NCI-H1417 treated with DMSO at 0.1 percent for 48 hours (cell line): ENCODE data around the gene AHDC1.
"Not testable (repeated sequence)": the region's sequence is repeated elsewhere in the genome, so short reads cannot be mapped to it uniquely, and the experiment has no call there.

Source experiments
- DNase-seq: peaks from one replicate; lab custom pipeline; 2025; lab: John Stamatoyannopoulos, UW

The AHDC1 gene

GRCh38 chr1:27603681-27604578 lies at the start of gene AHDC1:
TSS of gene AHDC1 (minus strand) at chr1:27604144. CDS start at chr1:27552115, 52,029 bp downstream.
- DNase-seq: peak; percentile 38

GRCh38 chr1:27652111-27652864 lies 48.3 kb upstream of the AHDC1 start:
- no peak for DNase-seq

DNA sequence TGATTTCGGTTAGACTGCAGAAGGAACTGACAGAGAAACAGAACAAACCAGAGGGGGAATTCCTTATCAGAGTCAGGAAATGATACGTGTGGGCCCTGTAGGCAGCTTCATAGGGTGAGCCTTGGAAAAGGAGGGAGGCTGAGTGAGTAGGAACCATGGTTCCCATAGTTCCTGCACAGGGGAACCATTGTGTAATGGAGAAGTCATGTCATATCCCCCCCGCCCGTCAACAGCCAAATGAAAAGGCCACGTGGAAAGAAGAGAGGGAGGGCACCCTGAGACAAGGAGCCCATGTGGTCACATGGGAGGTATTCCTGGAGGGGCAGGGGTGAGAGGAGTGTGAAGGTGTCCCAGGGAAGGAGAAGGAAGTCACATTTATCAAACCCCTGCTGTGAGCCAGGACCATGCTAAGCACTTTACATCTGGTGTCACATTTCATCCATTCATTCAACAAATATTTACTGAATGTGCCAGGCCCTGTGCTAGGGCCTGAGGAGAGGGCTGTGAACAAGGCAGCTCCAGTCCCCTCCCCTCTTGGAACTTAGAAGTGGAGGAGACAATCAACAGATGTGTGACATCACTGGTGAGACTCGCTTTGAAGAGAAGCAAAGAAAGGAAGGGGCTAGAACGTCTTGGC lies 46.7 kb upstream of the AHDC1 start:
- no peak for DNase-seq

GRCh38 chr1:27650171-27650538 lies 46.2 kb upstream of the AHDC1 start:
- DNase-seq: no peak

GRCh38 chr1:27649306-27649635 lies 45.3 kb upstream of the AHDC1 start:
- no peak for DNase-seq

GRCh38 chr1:27648602-27649305 lies 44.8 kb upstream of the AHDC1 start:
- no peak for DNase-seq

GRCh38 chr1:27647328-27647727 lies 43.4 kb upstream of the AHDC1 start:
- no peak for DNase-seq

DNA sequence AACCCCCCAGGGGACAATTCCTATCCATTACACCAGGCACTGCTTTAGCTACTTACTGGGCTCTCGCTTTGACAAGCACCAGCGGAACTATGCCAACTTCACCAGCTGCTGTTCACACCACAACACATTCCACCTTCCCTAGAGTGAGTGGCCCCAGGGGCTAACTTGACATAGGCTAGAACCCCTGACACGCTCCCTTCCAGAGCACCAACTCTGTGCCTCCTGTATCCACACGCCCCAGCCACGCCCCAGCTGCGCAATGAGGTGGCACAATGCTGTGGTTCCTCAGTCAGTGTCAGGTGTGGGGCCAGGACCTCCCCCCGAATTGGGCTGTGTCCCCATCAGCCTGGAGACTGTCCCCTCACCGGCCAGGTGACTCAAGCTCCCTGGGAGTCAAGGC lies 42.7 kb upstream of the AHDC1 start:
- DNase-seq: no peak

DNA sequence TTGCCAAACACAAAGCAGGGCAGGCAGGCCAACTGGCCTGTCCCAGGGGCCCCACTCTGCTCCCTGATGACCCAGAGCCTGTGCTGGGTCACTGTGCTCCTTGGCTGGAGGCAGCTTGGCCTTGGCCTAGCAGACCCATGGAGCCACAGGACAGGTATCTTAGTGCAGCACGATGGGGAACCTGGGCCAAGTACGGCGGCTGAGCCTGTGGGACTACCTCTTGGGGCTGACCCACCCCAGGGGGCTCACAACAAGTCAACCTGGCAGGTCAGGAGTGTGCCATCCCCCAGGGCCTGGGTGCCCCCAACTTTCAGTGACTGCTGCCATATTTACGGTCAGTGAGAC lies 41.1 kb upstream of the AHDC1 start:
- no peak for DNase-seq

DNA sequence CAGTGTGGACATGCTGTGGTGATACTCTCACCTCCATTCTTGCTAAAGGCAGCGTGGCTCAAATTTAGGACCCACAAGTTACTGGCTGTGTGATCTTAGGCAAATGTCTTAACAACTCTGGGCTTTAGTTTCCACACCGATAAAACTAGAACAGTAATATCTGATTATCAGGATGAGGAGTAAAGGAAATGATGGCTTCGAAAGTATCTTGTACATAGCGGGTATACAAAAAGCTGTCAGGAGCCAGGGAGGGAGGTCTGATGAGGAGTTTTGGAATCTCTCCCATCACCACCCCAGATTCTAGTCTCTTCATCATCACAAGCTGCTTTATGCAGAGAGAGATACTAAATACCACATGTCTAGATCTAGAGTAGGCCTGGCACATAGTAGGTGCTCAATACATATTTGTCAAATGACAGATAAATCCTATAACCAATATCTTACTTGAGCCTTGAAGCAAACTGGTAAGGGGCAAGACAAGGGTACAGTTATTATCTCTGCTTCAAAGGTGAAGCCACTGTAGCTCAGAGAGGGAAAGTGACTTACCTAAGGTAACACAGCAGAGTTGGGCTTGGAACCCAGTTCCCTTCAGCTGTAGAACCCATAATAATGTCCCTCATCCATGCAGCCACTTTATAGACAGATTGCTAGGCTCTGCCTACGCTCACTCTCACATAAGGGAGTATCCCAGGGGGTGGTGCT lies 40.6 kb upstream of the AHDC1 start:
- no peak for DNase-seq

- DNase-seq: no peak
Measured at GRCh38 chr1:27643600-27644368, 39.8 kb upstream of the AHDC1 start.

DNA sequence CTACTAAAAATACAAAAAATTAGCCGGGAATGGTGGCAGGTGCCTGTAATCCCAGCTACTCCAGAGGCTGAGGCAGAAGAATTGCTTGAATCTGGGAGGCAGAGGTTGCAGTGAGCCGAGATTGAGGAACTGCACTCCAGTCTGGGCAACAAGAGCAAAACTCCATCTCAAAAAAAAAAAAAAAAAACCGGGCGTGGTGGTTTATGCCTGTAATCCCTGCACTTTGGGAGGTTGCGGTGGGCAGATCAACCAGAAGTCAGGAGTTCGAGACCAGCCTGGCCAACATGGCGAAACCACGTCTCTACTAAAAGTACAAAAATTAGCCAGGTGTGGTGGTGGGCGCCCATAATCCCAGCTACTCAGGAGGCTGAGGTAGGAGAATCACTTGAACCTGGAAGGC lies 36.6 kb upstream of the AHDC1 start:
- DNase-seq: not testable (repeated sequence)

DNA sequence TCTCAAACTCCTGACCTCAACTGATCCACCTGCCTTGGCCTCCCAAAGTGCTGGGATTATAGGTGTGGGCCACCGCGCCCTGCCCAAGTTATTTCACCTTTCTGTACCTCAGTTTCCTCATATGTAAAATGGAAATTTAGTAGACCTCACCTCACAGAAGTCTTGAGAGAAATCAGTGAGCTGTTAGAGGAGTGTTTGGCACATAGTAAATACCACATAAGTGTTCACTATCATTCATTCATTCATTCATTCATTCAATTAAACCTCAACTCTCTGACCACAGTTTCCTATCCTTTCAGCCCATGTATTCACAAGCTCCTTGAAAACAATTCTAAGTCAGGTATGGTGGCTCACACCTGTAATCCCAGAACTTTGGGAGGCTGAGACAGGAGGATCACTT lies 34.9 kb upstream of the AHDC1 start:
- no peak for DNase-seq

- no peak for DNase-seq
Measured at GRCh38 chr1:27638047-27638734, 34.2 kb upstream of the AHDC1 start.

- DNase-seq: no peak
Measured at GRCh38 chr1:27635396-27636142, 31.6 kb upstream of the AHDC1 start.

GRCh38 chr1:27634985-27635367 lies 31.0 kb upstream of the AHDC1 start, which contains the start of gene FGR:
TSS of gene FGR (minus strand) at chr1:27635185. CDS start at chr1:27623916, 11,269 bp downstream.
- no peak for DNase-seq

GRCh38 chr1:27634177-27634984 lies 30.4 kb upstream of the AHDC1 start:
- no peak for DNase-seq

GRCh38 chr1:27633640-27634176 lies 29.8 kb upstream of the AHDC1 start:
- no peak for DNase-seq

GRCh38 chr1:27633298-27633610 lies 29.3 kb upstream of the AHDC1 start:
- no peak for DNase-seq
